ENCODE results near the gene MAPK1IP1L. TPM values are rescaled to one million over a fixed set of nuclear protein-coding genes. Genes with fewer than 3 reads are reported as not detected.
A peak's percentile ranks its signal among the peaks of the same experiment; 100 is the strongest.

The MAPK1IP1L gene
- total and polyA plus RNA-seq, 8 donors: 7.0 to 53.1 (median 28.6) TPM

- no peak for DNase-seq
- Histone ChIP-seq H3K27ac (peak overlapping the region; percentile 88 to 93 (median 90)), H3K27me3 (no peaks in the 10 kb centered on the region), H3K9me3 (no peaks in the 10 kb centered on the region), H3K4me1 (peaks cover 30 to 81% (median 61%) of the 10 kb centered on the region in 4 donors), H3K36me3 (no peaks in the 10 kb centered on the region), H3K4me3 (no peak overlapping the region)
- intact Hi-C loops (cut with DNase I; ENCODE audit: low total_unique reads): no loop called here
- 82 to 91% (median 86%) methylated on average over 5 of the region's 5 CpGs for WGBS, 5 donors
- TF ChIP-seq POLR2AphosphoS5 (IDR thresholded peaks at IDR 0.05) (no peak), POLR2A (IDR thresholded peaks at IDR 0.05) (no peak), EP300 (IDR thresholded peaks at IDR 0.05) (no peak), CTCF (IDR thresholded peaks at IDR 0.05) (no peak)
These were observed 50.3 kb downstream of the MAPK1IP1L start for GRCh38 chr14:55101698-55102097.

- Histone ChIP-seq H3K27me3 (no peaks in the 10 kb centered on the region), H3K36me3 (no peaks in the 10 kb centered on the region), H3K4me3 (no peak overlapping the region), H3K4me1 (peaks cover 34 to 84% (median 64%) of the 10 kb centered on the region in 4 donors), H3K9me3 (no peaks in the 10 kb centered on the region), H3K27ac (peak overlapping the region; percentile 81 to 93 (median 90))
- intact Hi-C loops (cut with DNase I; ENCODE audit: low total_unique reads): no loop called here
- peak; percentile 70 to 95 (median 91) for TF ChIP-seq POLR2AphosphoS5 (IDR thresholded peaks at IDR 0.05)
- TF ChIP-seq POLR2A (IDR thresholded peaks at IDR 0.05): no peak
- no peak for TF ChIP-seq CTCF (IDR thresholded peaks at IDR 0.05)
- TF ChIP-seq EP300 (IDR thresholded peaks at IDR 0.05): no peak
- peak; percentile 83 to 88 for DNase-seq
- WGBS, 5 donors: 2 to 6% (median 4%) methylated on average over 7 of the region's 7 CpGs
These were observed 50.7 kb downstream of the MAPK1IP1L start for GRCh38 chr14:55102141-55102621.

GRCh38 chr14:55103005-55103640 is 51.7 kb downstream of the MAPK1IP1L start:
- 9 to 15% (median 12%) methylated on average over 13 of the region's 13 CpGs for WGBS, 5 donors
- Histone ChIP-seq H3K27ac (peak overlapping the region; percentile 89 to 93 (median 90)), H3K36me3 (no peaks in the 10 kb centered on the region), H3K9me3 (no peaks in the 10 kb centered on the region), H3K27me3 (no peaks in the 10 kb centered on the region), H3K4me1 (peaks cover 44 to 86% (median 69%) of the 10 kb centered on the region in 4 donors), H3K4me3 (no peak overlapping the region)
- DNase-seq: peak; percentile 84 to 95
- TF ChIP-seq EP300 (IDR thresholded peaks at IDR 0.05) (no peak), POLR2AphosphoS5 (IDR thresholded peaks at IDR 0.05) (peak; percentile 61 to 93 (median 86)), CTCF (IDR thresholded peaks at IDR 0.05) (no peak), POLR2A (IDR thresholded peaks at IDR 0.05) (no peak)
- intact Hi-C loops (cut with DNase I; ENCODE audit: low total_unique reads): no loop called here

- Histone ChIP-seq H3K27me3 (no peaks in the 10 kb centered on the region), H3K4me1 (peaks cover 52 to 87% (median 72%) of the 10 kb centered on the region in 4 donors), H3K27ac (peak overlapping the region; percentile 89 to 93 (median 90)), H3K36me3 (no peaks in the 10 kb centered on the region), H3K9me3 (no peaks in the 10 kb centered on the region), H3K4me3 (no peak overlapping the region)
- intact Hi-C loops (cut with DNase I; ENCODE audit: low total_unique reads): no loop called here
- WGBS, 5 donors: 94 to 96% (median 95%) methylated on average over 6 of the region's 6 CpGs
- DNase-seq: no peak
- TF ChIP-seq POLR2AphosphoS5 (IDR thresholded peaks at IDR 0.05) (no peak), CTCF (IDR thresholded peaks at IDR 0.05) (no peak), POLR2A (IDR thresholded peaks at IDR 0.05) (no peak), EP300 (IDR thresholded peaks at IDR 0.05) (no peak)
These were observed 52.8 kb downstream of the MAPK1IP1L start for GRCh38 chr14:55103971-55104954.

Measured in stomach (tissue), 9 donors.